Gastroesophageal sphincter (tissue), 4 donors: ENCODE results near the gene MLLT6. TPM values are rescaled to one million over a fixed set of nuclear protein-coding genes. Genes with fewer than 3 reads are reported as not detected.
A peak's percentile ranks its signal among the peaks of the same experiment; 100 is the strongest.

Source experiments
- ATAC-seq: fragments of 150-250 bp; one replicate; pipeline ENCODE4 v1.9.1; 2016; ENCODE audit warnings: mild to moderate bottlenecking, moderate library complexity
- H3K27ac ChIP-seq, 4 donors: fragments of 200-600 bp; sonication (generic) in 3 of 4; 1 replicate in 3 of 4; 2 replicates in 1 of 4; pipeline ENCODE4 v1.5.1; 2016 to 2019
- H3K27me3 ChIP-seq: fragments of 200-600 bp; sonication (generic); one replicate; pipeline ENCODE4 v1.5.1; 2019
- H3K36me3 ChIP-seq, 2 donors: fragments of 200-600 bp; sonication (generic); one replicate each; pipeline ENCODE4 v1.5.1; 2019; ENCODE audit warnings: control low read depth in 1 of 2
- H3K4me1 ChIP-seq, 3 donors: fragments of 200-600 bp; sonication (generic); 1 replicate in 2 of 3; 2 replicates in 1 of 3; pipeline ENCODE4 v1.5.1; 2016 to 2019; ENCODE audit warnings: control low read depth in 2 of 3
- H3K4me3 ChIP-seq, 2 donors: fragments of 200-600 bp; sonication (generic); one replicate each; pipeline ENCODE4 v1.5.1; 2019; ENCODE audit warnings: mild to moderate bottlenecking in 1 of 2, moderate library complexity in 1 of 2
- H3K9me3 ChIP-seq, 3 donors: fragments of 200-600 bp; sonication (generic); one replicate each; pipeline ENCODE4 v1.5.1; 2017 to 2019; ENCODE audit warnings: control low read depth in 2 of 3
- CTCF ChIP-seq, 4 experiments: fragments of 200-600 bp in 2 of 4; fragments of 450-650 bp in 2 of 4; sonication (generic) in 1 of 4; IDR thresholded peaks; one replicate each; pipeline ENCODE4 v1.5.1; 2017 to 2019; ENCODE audit warnings: antibody characterized with exemption in 4 of 4, mild to moderate bottlenecking in 2 of 4, moderate library complexity in 2 of 4
- EP300 ChIP-seq: sonication (generic); formaldehyde crosslinking; IDR thresholded peaks from one replicate; pipeline ENCODE4 v1.6.1; 2017; ENCODE audit warnings: antibody characterized with exemption, mild to moderate bottlenecking
- POLR2A ChIP-seq, 2 donors: fragments of 450-650 bp; IDR thresholded peaks; one replicate each; pipeline ENCODE4 v1.6.1; 2017; ENCODE audit warnings: antibody characterized with exemption in 2 of 2, mild to moderate bottlenecking in 2 of 2, moderate library complexity in 1 of 2
- POLR2AphosphoS5 ChIP-seq: sonication (generic); formaldehyde crosslinking; IDR thresholded peaks from one replicate; pipeline ENCODE4 v1.6.1; 2017; ENCODE audit warnings: antibody characterized with exemption
- WGBS, 2 donors: methylation state at CpG; one replicate each; pipeline ENCODE4 v1.1.5; 2018; ENCODE audit warnings: low coverage in 1 of 2; 5-methylcytosine and 5-hydroxymethylcytosine counted together
- total RNA-seq, 4 donors: library from RNA; depleted of rRNA; stranded (reverse); fragments of >200 nt; gene quantifications; one replicate each; pipeline ENCODE4 v1.1.0, GENCODE V29; 2016

Gene MLLT6
- total RNA-seq, 4 donors from 2014 or later, result 55.6 to 101 (median 77.9) TPM

DNA sequence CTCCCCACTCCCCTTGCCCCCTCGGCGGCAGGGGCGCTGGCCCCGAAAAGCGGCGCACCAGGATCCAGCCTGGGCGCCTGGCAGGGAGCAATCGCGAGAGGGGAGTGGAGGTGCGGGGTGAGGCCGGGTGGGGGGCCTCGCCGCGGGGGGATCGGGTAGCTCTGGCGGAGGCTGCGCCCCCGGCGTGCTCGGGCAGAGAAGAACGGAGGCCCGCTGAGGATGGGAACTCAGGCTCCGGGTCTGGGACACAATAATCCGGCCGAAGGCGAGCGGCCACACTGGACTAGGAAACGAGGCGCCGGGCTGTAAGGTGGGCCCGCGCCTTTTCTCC lies 43.8 kb downstream of the MLLT6 start:
- no peak for ATAC-seq
- no peaks in the 10 kb centered on the region for H3K9me3 ChIP-seq
- TF ChIP-seq POLR2AphosphoS5 (no peak), EP300 (no peak), POLR2A (IDR thresholded peaks at IDR 0.05) (no peak), CTCF (IDR thresholded peaks at IDR 0.05) (no peak)
- H3K27me3 ChIP-seq, result no peaks in the 10 kb centered on the region
- H3K4me1 ChIP-seq, result peaks cover 0 to 86% (median 26%) of the 10 kb centered on the region in 3 donors
- H3K36me3 ChIP-seq, result peaks cover 0 to under 1% of the 10 kb centered on the region in 2 donors
- H3K4me3 ChIP-seq, result peak overlapping the region; percentile 92
- H3K27ac ChIP-seq, result peak overlapping the region; percentile 78 to 95 (median 88)
- no CpG with 5 or more reads among the region's 32 CpGs for WGBS, 2 donors

DNA sequence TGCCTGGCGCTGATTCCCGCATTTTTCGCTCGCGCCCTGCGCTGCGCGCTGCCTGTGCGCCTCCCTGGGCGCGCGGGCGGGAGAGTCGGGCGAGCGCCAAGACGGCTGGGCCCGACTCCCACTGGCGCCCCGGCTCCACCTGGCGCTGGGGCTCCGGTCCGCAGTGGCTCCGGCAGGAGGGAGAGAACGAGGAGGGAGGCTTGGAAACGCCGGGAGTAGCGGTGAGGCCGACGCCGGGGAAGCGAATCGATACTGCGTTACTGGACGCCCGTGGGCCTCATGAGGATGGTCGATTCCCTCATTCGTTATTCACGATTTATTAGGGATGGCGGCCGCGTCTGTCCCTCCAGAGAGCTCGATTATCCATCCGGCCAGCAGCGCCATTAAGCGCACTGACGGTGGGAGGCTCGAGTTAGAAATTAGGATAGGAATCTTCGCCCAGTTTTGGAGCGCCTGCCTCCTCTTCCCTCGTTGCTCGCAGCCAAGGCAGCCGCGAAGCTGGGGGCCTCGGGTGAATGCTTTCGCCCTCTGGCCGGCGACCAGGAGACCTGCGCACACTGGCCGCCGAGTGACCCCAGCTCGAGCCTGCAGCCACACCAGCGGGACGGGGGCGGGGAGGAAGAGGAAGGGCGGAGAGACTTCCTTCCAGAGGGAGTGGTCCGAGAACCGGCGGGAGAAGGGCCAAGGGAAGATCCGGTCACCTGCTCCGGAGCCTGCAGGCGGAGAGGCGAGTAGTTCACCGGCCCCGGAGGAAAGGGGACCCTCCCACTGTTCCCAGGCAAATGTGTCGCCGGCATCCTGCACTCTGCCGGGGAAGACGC lies 44.4 kb downstream of the MLLT6 start:
- WGBS, 2 donors, result 0% methylated on average over 3 of the region's 79 CpGs; no CpG with 5 or more reads in 1 of the 2 donors
- Histone ChIP-seq H3K9me3 (no peaks in the 10 kb centered on the region), H3K27ac (peak overlapping the region; percentile 78 to 95 (median 88)), H3K4me3 (peak overlapping the region; percentile 92), H3K27me3 (no peaks in the 10 kb centered on the region), H3K36me3 (peaks cover 0 to 6% of the 10 kb centered on the region in 2 donors), H3K4me1 (peaks cover 0 to 86% (median 30%) of the 10 kb centered on the region in 3 donors)
- TF ChIP-seq CTCF (IDR thresholded peaks at IDR 0.05) (peak in 2 of 4 experiments; percentile 2 to 35), EP300 (no peak), POLR2AphosphoS5 (peak; percentile 71), POLR2A (IDR thresholded peaks at IDR 0.05) (peak; percentile 61 to 62)
- peak; percentile 44 for ATAC-seq

DNA sequence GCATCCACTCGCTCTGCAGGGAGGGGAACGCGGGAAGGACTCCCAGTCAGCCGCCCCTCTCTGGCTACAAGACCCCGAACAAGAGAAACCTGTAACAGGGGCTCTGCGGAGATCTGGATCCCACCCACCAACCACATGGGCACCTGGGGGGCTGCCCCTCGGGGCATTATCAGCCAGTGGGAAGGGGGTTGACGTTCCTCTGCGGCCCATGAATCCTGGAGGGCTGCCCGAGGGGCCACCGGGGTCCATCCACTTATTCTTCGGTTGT lies 44.9 kb downstream of the MLLT6 start:
- WGBS, 2 donors, result no CpG with 5 or more reads among the region's 12 CpGs
- Histone ChIP-seq H3K27me3 (no peaks in the 10 kb centered on the region), H3K9me3 (no peaks in the 10 kb centered on the region), H3K36me3 (peaks cover 0 to 12% of the 10 kb centered on the region in 2 donors), H3K4me3 (peak overlapping the region; percentile 92), H3K27ac (peak overlapping the region in 3 of 4 donors; percentile 84 to 95 (median 91)), H3K4me1 (peaks cover 0 to 87% (median 30%) of the 10 kb centered on the region in 3 donors)
- TF ChIP-seq POLR2AphosphoS5, result no peak
- no peak for TF ChIP-seq CTCF (IDR thresholded peaks at IDR 0.05)
- no peak for TF ChIP-seq POLR2A (IDR thresholded peaks at IDR 0.05)
- TF ChIP-seq EP300, result no peak
- ATAC-seq, result no peak

GRCh38 chr17:38750312-38751121 lies 45.4 kb downstream of the MLLT6 start:
- Histone ChIP-seq H3K4me1 (peaks cover 0 to 84% (median 30%) of the 10 kb centered on the region in 3 donors), H3K27ac (peak overlapping the region in 3 of 4 donors; percentile 84 to 95 (median 91)), H3K4me3 (peak overlapping the region in 1 of 2 donors; percentile 92), H3K27me3 (no peaks in the 10 kb centered on the region), H3K9me3 (no peaks in the 10 kb centered on the region), H3K36me3 (peaks cover 0 to 17% of the 10 kb centered on the region in 2 donors)
- ATAC-seq, result no peak
- no peak for TF ChIP-seq CTCF (IDR thresholded peaks at IDR 0.05)
- TF ChIP-seq POLR2AphosphoS5, result no peak
- TF ChIP-seq POLR2A (IDR thresholded peaks at IDR 0.05), result no peak
- TF ChIP-seq EP300, result no peak
- 26 to 31% methylated on average over 5 to 19 of the region's 28 CpGs for whole genome bisulfite sequencing, 2 donors
